ENCODE data around the gene BRMS1. TPM values are rescaled to one million over a fixed set of nuclear protein-coding genes. Genes with fewer than 3 reads are reported as not detected.
"Not testable (repeated sequence)": the region's sequence is repeated elsewhere in the genome, so short reads cannot be mapped to it uniquely, and the experiment has no call there.

The BRMS1 gene
- polyA plus RNA-seq, 4 donors, result 30.3 to 34.9 (median 31.4) TPM

DNA sequence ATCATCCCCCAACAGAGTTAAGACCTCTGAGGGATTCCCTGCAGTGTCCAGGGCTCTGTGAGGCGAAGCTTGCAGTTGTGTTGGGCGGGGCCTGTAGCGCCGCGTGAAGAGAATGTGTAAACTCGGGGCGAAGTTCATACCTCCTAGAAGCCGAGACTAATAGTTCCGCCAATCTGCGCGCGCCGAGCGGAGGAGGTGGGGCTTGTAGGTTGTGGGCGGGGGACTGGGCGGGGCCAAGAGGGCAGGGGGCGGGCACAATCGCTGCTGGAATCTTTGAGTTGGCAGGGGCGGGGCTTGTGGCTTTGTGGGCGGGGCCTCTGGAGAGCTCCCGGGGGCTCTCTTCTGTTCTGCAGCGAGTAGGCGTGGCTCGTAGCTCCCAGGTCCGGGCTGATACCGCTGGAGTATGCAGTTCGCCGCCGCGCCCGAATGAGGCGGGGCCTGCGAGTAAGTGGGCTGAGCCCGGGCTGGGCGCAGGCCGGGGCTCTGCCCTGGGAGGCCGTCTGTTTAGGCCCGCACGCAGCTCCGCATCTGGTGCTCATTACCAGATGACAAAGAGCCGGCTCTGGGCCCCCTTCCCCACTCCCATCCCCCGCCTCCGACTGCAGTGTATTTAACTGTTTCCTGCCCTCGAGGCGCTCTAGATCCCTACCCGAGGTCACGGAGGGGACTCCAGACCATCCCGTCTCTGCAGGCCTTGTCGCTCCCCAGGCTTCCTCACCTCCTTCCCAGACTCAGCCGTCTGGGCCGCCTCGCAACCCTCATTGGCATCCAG, 32.2 kb downstream of the BRMS1 start:
- DNase-seq (ENCODE audit: low read depth in 4 of 4, low spot score in 3 of 4), result peak; percentile 92 to 95 (median 95)

DNA sequence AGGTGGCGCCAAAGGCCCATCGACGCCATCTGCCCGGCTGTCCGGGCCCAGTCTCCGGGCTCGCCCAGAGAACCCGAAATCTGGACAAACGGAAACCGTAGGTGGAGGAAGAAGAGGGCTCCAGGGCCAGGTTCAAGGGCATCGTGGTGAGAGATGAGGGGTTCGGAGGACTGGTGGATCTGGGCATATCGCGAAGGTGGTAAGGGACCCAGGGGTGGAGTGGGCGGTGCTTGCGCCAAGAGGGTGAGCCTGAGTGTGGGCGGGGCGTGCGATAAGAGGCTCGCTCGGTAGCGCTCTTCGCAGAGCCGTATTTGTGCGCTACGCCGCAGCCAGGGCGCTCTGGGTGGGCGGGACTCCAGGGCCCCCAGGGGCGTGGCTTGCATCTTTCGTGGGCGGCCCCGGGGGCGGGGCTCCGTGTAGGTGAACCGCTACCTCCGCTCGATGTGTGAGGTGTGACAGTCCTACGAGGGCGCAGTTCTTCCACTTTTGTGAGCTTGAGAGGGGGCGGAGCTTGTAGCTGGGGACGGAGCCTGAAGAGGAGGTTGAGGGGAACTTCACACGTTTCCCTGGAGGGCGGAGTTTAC, 32.8 kb downstream of the BRMS1 start:
- DNase-seq (ENCODE audit: low read depth in 4 of 4, low spot score in 3 of 4), result peak; percentile 74 to 91 (median 80)

DNA sequence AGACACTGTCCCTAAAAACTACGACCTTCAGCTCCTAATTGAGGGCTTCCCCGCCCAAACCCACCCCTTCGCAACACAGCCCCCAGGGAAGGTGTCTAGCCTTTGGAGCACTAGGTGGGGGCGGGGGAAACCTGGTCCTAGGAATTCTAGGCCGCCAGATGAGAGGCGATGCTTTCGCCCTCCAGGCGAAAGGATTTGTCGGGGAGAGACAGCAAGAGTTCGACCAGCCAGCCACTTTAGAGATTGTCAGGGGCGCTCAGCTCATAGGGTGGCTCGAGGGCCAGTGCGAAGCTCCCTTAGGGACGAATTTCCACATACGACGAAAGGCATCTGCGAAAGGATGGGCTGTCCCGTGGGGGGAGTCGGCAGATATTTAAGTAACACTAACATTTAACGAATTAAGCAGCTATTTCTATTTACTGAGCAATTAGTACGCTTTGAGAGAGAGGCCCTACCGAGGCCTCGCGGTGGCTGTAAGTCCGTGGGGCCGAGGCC, 33.4 kb downstream of the BRMS1 start:
- DNase-seq (ENCODE audit: low read depth in 4 of 4, low spot score in 3 of 4), result no peak

DNA sequence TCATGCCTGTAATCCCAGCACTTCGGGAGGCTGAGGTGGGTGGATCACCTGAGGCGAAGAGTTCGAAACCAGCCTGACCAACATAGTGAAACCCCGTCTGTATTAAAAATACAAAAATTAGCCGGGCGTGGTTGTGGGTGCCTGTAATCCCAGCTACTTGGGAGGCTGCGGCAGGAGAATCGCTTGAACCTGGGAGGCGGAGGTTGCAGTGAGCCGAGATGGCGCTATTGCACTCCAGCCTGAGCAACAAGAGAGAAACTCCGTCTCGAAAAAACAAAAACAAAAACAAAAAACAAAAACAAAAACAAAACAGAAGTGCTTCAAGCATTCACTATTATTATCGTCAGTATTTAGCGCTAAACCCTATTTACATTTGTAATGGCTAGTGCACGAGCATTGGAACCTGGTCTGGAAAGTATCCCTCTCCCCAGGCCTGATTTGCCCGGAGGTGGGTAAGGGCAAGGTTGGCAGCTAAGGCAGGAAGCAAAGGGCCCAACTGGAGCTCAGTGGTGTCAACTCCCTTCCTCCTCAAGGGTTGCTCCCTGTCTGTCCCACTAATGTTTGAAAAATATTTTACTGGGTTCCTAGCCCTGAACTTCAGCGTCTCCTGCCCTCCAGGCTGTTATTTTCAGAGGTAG, 34.0 kb downstream of the BRMS1 start:
- not testable (repeated sequence) for DNase-seq (ENCODE audit: low read depth in 4 of 4, low spot score in 3 of 4)

DNA sequence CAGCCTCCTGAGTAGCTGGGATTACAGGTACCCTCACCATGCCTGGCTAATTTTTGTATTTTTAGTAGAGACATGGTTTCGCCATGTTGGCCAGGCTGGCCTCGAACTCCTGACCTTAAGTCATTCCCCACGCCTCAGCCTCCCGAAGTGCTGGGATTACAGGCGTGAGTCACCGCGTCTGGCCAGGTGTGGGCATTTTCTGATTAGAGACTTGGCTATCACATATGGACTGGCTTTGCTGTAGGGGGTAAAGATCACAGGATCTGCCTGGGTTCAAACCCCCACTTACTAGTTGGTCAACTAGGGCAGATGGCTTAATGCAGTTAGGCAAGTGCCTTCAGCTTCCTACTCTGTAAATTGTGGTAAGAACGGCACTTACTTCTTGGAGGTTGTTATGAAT, 34.6 kb downstream of the BRMS1 start:
- no peak for DNase-seq (ENCODE audit: low read depth in 4 of 4, low spot score in 3 of 4)

DNA sequence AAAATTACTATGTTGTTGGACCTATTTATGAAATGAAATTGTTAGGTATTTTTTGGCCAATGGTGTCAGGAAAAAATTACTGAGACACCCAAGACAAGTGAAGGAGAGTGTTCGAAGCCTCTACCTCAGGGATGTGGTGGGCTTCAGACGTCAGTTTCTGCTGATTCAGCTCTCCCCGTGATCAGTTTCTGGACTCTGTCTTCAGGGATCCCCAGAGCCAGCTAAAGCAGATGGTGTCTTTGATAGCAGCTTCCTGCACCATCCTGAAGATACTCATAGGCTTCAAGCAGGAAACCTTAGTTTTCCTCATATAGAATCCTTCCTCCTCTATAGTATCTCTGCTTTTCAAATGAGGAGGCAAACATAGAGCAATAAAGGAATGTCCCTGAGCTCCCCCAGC, 35.4 kb downstream of the BRMS1 start:
- no peak for DNase-seq (ENCODE audit: low read depth in 4 of 4, low spot score in 3 of 4)

DNA sequence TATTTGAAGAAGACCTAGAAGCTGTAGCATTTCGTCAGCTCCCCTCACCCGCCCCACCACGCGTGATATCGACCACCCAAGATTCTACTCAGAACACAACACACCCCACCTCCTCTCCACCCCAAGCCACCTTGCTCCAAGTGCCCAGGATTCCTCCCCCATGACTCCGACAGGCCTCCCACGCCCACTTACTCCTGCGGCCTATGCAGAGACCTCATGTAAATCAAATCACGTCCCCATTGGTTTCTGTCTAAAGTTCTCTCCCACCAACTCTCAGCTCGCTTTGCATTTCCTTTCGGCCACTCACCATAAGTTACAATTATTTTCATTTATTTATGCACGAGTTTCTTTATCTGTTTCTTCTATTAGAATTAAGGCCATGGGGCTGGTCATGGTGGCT, 42.2 kb downstream of the BRMS1 start:
- no peak for DNase-seq (ENCODE audit: low read depth in 4 of 4, low spot score in 3 of 4)

DNA sequence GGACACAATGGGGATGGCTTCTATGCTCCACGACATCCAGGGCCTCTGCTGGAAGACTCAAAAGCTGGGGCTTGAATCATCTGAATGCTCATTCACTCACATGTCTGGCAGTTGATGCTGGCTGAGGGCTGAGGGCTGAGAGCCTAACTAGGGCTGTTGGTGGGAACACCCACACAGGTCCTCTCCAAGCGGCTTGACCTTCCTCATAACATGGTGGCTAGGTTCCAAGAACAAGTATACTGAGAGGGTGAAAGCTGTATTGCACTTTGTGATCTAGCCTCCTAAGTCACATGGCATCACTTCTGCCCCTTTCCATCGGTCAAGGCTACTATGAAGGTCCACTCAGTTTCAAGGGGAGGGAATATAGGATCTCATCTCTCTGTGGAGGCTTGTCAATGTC, 45.7 kb downstream of the BRMS1 start:
- DNase-seq (ENCODE audit: low read depth in 4 of 4, low spot score in 3 of 4), result no peak

DNA sequence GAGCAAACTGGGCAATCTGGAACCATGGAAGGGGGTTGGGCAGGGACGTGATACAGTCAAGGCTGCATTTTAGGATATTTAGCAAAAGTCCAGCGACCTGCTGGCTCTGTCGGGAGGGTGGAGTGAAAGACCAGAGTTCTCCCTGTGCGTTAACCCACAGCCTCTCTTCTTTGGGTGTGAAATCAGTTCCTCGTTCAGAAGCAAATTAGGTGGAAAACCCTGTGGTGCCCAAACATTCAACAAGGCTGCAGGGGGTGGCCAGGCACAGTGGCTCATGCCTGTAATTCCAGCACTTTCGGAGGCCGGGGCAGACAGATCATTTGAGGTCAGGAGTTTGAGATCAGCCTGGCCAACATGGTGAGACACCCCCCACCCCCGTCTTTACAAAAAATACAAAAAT, 47.3 kb downstream of the BRMS1 start:
- no peak for DNase-seq (ENCODE audit: low read depth in 4 of 4, low spot score in 3 of 4)

DNA sequence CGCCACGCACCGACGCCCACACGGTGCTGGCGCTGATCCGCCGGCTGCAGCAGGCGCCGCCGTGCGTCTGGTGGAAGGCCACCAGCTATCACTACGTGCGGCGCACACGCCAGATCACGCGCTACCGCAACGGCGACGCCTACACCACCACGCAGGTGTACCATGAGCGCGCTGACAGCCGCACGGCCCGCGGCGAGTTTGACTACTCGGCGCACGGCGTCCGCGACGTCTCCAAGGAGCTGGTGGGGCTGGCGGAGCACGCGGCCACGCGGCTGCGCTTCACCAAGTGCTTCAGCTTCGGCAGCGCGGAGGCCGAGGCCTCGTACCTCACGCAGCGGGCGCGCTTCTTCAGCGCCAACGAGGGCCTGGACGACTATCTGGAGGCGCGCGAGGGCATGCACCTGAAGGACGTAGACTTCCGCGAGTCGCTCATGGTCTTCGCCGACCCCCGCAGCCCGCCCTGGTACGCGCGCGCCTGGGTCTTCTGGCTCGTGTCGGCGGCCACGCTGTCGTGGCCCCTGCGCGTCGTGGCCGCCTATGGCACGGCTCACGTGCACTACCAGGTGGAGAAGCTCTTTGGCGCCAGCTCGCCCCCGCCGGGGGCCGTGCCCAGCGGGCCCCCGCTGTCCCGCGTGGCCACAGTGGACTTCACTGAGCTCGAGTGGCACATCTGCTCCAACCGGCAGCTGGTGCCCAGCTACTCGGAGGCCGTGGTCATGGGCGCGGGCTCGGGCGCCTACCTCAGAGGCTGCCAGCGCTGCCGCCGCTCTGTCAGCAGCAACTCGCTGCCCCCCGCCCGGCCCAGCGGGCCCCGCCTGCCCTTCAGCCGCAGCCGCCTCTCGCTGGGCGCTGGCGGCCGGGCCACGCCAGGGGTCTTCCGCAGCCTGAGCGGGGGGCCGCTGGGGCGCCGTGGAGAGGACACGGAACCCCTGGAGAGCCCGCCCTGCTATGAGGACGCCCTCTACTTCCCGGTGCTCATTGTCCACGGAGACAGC, 50.0 kb downstream of the BRMS1 start:
- no peak for DNase-seq (ENCODE audit: low read depth in 4 of 4, low spot score in 3 of 4)

DNA sequence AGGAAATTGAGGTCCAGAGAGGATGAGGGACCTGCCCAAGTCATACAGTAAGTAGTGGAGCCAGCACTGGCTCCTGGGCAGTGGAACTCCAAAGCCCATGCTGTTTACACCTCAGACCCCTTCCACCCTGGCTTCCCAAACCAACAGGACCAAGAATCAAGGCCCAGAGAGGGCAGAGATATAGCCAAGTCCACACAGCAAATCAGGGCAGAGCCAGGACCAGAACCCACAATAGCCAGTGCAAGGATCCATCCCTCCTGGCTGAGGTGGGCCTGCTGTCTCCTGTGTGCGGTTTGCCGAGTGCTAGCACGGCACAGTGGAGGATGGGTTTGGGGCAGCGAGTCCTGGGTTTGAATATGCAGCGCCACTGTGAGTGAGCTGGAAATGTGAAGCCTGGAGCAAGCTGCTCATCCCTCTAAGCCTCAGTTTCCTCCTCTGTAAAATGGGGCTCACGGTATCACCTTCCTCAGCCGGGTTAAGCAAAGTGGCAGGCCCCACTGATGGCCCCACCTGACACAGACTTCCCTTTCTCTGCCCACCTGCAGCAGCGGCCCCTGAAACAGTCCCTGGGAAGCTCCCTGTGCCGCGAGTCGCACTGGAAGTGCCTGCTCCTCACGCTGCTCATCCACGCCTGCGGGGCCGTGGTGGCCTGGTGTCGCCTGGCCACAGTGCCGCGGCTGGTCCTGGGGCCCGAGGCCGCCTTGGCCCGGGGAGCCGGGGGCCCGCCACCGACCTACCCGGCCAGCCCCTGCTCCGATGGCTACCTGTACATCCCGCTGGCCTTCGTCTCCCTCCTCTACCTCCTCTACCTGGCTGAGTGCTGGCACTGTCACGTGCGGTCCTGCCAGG, 50.9 kb downstream of the BRMS1 start:
- DNase-seq (ENCODE audit: low read depth in 4 of 4, low spot score in 3 of 4), result no peak

DNA sequence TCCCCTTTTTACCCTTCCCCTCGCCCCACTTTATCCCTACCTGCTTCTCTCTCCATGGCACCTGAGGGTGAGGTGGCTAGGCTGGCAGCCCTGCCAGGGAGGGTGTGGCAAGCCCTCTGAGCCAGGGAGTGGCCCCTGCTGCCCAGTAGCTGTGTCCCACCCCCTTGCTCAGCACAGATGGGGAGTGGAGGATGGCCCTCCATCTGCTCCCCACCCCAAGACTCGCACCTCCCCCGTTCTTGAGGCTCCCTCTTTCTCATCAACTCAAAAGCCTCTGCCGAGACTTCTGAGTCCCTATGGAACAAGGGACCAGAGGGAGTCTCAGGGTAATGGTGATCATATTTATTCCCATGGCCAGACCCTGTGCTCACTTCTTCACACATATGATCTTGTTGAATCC, 51.6 kb downstream of the BRMS1 start:
- DNase-seq (ENCODE audit: low read depth in 4 of 4, low spot score in 3 of 4), result no peak

DNA sequence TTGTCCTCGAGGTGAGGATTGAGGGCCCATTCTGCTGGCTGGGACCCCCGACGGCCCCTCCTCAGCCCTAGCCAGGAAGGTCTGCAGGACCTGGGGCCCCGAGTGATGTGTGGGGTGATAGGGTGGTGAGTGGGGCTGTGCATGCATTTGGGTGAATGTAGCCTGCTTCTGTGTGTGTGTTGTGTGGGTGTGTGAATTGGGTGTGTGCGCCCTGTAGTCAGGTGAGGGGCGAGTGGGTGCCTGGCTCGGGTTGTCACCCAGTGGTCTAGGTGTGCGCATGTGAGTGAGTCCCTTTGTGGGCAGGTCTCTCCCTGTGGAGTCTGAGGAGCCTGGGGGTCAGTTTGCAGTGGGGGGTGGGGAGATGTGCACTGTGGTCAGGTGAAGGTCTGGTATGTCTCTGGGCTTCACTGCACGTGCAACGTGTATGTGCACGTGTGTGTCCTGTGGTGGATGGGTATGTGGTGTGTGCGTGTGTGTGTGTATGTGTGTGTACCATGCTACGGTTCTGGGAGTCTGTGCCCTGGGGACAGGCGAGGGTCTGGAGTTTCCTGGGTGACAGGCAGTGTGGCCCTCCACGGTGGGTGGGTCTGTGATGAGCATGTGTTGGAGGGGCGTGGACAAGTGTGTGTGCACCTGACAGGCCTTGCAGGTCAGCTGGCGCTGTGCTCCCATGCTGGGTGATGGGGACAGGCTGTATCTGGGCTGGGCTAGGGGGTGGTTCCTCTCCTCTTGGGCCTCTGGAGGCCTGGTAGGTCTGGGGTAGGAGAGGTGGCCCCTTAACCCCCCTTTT, 52.2 kb downstream of the BRMS1 start:
- no peak for DNase-seq (ENCODE audit: low read depth in 4 of 4, low spot score in 3 of 4)

DNA sequence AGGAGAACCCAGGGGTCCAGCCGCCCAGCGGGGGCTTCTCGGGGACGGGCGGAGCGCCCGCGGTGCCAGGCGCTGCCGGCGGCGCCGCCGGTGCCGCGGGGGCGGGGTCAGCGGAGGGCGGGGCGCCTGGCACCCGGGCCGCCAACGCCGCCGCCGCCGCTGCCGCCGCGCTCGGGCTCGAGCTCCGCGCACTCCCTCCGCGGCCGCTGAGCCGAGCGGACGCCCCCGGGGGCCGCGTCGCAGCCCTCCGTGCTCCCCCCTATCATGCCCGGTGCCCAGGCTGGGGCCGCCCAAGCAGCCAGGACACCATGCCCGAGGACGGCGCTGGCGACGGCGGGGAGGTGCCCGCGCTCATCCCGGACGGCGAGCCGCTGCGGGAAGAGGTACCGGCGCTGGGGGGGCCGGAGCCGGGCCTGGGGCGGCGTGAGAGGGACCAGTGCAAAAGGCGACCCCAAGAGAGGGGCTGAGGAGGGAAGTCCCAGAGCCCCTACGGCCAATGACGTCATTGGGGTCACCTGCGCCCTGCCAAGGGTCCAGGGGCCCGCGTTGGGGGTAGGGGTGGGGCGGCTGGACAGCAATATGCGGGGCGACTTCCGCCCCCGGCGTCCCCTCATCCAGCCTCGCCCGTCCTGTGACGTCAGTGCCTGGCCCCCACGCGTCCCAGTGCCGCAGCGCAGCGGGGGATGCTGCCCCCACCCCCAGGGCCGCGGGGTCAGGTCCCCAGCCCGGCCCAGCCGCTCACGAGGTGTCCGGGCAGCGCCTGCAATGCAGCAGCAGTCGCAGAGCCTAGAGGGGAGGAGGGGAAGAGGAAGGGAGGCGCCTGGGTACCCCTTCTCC, 53.0 kb downstream of the BRMS1 start, which contains the start of gene TMEM151A:
TMEM151A (plus strand) TSS at position 189 of the 837 bp plus-strand sequence; CDS start at position 309, 120 bp downstream.
- DNase-seq (ENCODE audit: low read depth in 4 of 4, low spot score in 3 of 4), result no peak

DNA sequence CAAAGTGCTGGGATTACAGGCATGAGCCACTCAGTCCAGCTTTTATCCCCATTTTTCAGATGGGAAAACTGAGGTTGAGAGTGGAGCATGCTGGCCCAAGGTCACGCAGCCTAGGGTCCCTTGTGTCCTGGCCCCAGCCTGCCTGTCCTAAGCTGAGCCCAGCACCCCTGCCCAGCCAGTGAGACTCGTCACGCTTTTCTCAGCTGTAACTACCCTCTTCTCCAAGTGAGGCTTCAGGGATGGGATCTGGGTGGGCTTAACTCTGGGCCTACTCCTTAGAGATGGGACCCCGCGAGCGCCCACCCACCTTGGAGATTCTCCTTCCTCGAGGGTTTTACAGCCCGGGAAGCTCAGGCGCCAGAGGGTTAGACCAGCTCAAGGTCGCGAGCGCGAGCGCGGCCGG, 53.6 kb downstream of the BRMS1 start:
- DNase-seq (ENCODE audit: low read depth in 4 of 4, low spot score in 3 of 4), result no peak

DNA sequence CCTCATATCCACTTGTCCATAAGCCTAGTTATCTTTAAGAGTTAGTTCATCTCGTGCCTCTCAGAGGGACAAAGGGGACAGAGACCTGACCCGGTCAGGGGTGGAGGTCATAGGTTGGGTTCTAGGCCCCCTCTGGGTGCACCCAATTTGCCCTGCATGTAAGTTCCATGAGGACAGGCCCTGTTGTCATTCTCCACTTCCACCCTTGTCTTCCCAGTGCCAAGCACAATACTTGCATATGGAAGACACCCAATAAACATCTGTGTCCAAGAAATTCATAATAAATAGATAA, 54.6 kb downstream of the BRMS1 start:
- DNase-seq (ENCODE audit: low read depth in 4 of 4, low spot score in 3 of 4), result no peak

DNA sequence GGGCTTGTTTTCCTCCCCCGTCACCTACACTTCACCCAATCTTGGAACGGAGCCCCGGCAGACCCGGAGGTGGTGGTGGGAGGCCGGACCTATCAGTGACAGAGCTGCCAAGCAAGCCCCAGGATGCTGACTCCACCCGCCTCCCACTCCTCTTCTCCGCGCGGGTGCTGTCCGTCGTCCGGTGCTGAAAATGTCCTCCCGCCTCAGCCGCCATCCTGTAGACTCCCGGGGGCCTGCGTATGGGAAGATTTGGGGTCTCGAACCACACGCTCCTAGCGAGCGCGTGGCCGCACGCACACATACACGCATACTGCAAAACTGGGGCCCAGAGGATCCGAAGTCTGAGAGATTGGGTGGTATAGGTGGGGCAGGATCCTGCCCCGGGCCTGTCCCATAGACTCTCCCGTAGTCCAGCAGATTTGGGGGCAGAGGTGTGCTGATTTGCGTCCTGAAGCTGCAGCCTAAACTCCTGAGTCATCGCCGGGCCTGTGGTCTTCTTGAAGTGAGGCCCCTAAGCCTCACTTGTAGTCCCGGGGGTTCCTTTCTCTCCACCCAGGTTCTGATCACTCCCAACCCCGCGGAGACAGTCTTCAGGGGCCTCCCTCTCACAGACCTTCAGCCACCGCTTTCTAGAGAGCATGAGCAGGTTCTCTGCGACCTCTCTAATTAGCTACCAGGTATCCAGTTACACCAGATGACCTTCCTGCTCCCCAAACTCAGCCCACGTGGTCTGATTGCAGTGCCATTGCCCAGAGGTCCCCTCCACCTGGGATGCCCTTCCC, 55.2 kb downstream of the BRMS1 start:
- peak in 3 of 4 donors; percentile 67 to 78 (median 69) for DNase-seq (ENCODE audit: low read depth in 4 of 4, low spot score in 3 of 4)

All from right renal pelvis (tissue), 4 donors.